HepG2 (cell line): ENCODE measurements around the gene ACTN1. TPM values are rescaled to one million over a fixed set of nuclear protein-coding genes. Genes with fewer than 3 reads are reported as not detected.
A peak's percentile ranks its signal among the peaks of the same experiment; 100 is the strongest.

Experiments used
- CCDC6 ChIP-seq: sonication (generic); formaldehyde crosslinking; IDR thresholded peaks from 2 replicates; pipeline ENCODE4 v1.8.1; 2022; ENCODE audit warnings: mild to moderate bottlenecking, missing genetic modification reagents, moderate library complexity
- GZF1 ChIP-seq: sonication (generic); formaldehyde crosslinking; IDR thresholded peaks from 2 replicates; pipeline ENCODE4 v1.5.1; 2020; ENCODE audit warnings: mild to moderate bottlenecking, missing genetic modification reagents
- HNF4G ChIP-seq, 2 experiments: sonication (generic) in 1 of 2; formaldehyde crosslinking in 1 of 2; IDR thresholded peaks; 2 replicates each; pipeline versions ENCODE4 v1.4.0 to v1.6.1; 2011 to 2020; ENCODE audit warnings: borderline replicate concordance in 2 of 2, low read depth in 2 of 2, mild to moderate bottlenecking in 2 of 2, low read length in 1 of 2, missing genetic modification reagents in 1 of 2, moderate library complexity in 1 of 2
- JUNB ChIP-seq: sonication (generic); formaldehyde crosslinking; IDR thresholded peaks from 2 replicates; pipeline ENCODE4 v1.8.0; 2022; ENCODE audit warnings: missing genetic modification reagents, mild to moderate bottlenecking, borderline replicate concordance
- MEIS1 ChIP-seq: sonication (generic); formaldehyde crosslinking; IDR thresholded peaks from 2 replicates; pipeline ENCODE4 v1.9.0; 2021; ENCODE audit warnings: mild to moderate bottlenecking, missing genetic modification reagents, moderate library complexity, borderline replicate concordance
- SRSF1 ChIP-seq: fragments of 200-400 bp; formaldehyde crosslinking; optimal IDR thresholded peaks from 2 replicates; pipeline ENCODE3; 2017; ENCODE audit warnings: mild to moderate bottlenecking, low read depth, low read length, moderate library complexity
- TEAD2 ChIP-seq: sonication (generic); formaldehyde crosslinking; IDR thresholded peaks from 2 replicates; pipeline ENCODE4 v1.9.0; 2021; ENCODE audit warnings: missing genetic modification reagents
- TMF1 ChIP-seq: sonication (generic); formaldehyde crosslinking; IDR thresholded peaks from 2 replicates; pipeline ENCODE4 v1.8.1; 2022; ENCODE audit warnings: low read depth, missing genetic modification reagents
- ZNF260 ChIP-seq: sonication (generic); formaldehyde crosslinking; IDR thresholded peaks from 2 replicates; pipeline ENCODE4 v1.4.0; 2020; ENCODE audit warnings: missing genetic modification reagents, low read depth, mild to moderate bottlenecking, borderline replicate concordance
- ZNF496 ChIP-seq: sonication (generic); formaldehyde crosslinking; IDR thresholded peaks from 2 replicates; pipeline ENCODE4 v1.8.1; 2023; ENCODE audit warnings: mild to moderate bottlenecking, moderate library complexity, missing genetic modification reagents; ENCODE audit not compliant: insufficient replicate concordance
- ZNF709 ChIP-seq: sonication (generic); formaldehyde crosslinking; IDR thresholded peaks from 2 replicates; pipeline ENCODE4 v1.5.0; 2020; ENCODE audit warnings: mild to moderate bottlenecking, missing genetic modification reagents
- polyA plus RNA-seq, 8 experiments: library from polyadenylated mRNA; depleted of rRNA in 3 of 8; stranded (reverse) in 7 of 8; unstranded in 1 of 8; fragments of >200 nt; fragmentation: Illumina TruSeq in 4 of 8; extraction: Trizol in 4 of 8; gene quantifications; 2 replicates each; pipeline versions ENCODE4 v1.2.1 to v1.2.3, GENCODE V29; 2011 to 2016; ENCODE audit warnings: low read depth in 4 of 8, missing spikeins in 1 of 8, mixed read lengths in 1 of 8; ENCODE audit not compliant: insufficient read depth in 1 of 8
- total RNA-seq, 5 experiments: library from RNA; depleted of rRNA; stranded (reverse); fragments of >200 nt; fragmentation: Illumina TruSeq; extraction: Trizol; gene quantifications; 2 replicates each; pipeline ENCODE4 v1.2.3, GENCODE V29; 2016; ENCODE audit warnings: low read depth in 1 of 5
- TF ChIP-seq, protein P1 (sequence below): sonication (generic); formaldehyde crosslinking; IDR thresholded peaks from 2 replicates; pipeline ENCODE4 v1.4.0; 2020; ENCODE audit warnings: low read depth, mild to moderate bottlenecking, missing genetic modification reagents
- TF ChIP-seq, protein P2 (sequence below): sonication (generic); formaldehyde crosslinking; IDR thresholded peaks from 2 replicates; pipeline ENCODE4 v1.4.0; 2020; ENCODE audit warnings: missing genetic modification reagents
- TF ChIP-seq, protein P3 (sequence below): sonication (generic); formaldehyde crosslinking; IDR thresholded peaks from 2 replicates; pipeline ENCODE4 v1.4.0; 2020; ENCODE audit warnings: missing genetic modification reagents
- TF ChIP-seq, protein P4 (sequence below): sonication (generic); formaldehyde crosslinking; IDR thresholded peaks from 2 replicates; pipeline ENCODE4 v1.4.0; 2020; ENCODE audit warnings: missing genetic modification reagents

The ACTN1 gene
- total and polyA plus RNA-seq, 2 of the 13 experiments (the other 11 are each of a cell fraction or from before 2014, with no cell fraction given), result 58.6 to 162 TPM

DNA sequence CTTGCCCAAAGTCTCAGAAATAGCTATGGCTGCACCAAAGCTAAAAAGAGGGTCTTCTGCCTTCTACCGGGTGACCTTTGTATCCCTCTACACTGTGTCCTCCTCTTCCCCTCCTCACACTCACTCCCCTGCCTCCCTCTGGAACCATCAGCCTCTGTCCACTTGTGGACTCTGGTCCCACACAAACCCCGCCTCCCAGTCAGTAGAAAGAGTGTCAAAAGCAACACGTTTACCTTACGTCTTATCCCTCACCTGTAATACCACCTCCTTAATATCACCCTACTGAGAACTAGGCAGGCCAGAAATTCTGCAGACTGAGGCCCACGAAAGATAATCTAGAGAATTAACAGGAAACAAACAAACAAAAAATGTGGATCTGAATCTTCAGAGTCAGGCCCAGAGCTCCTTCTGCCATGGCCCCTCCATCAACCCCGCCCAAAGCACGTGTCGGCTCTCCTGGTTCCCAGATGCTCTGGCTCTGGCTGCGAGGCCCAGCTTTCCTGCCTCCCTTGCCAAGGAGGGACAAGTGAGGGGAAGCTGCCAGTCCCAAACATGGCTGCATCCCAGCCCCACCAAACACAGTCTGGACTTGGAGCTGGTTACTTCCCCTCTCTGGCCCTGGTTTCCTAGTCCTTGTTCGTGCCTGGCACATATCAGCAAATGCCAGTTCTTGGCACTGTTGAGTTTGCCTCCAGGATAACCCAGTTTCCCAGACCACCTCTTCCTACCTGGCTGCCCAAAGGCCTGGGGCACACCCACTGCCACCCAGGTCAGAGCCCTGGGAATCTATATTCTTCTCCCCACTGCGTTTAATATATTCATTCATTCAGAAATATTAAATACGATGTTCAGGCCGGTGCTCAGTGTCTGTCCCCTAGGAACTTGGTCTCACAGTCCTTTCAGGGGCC is 2.7 kb downstream of the ACTN1 start (continued):
- TF ChIP-seq TMF1, result peak; percentile 79; the same call in 1 of the 2 replicates
- TF ChIP-seq JUNB (CRISPR knock-in tag), result 0 out of 2 replicates have a peak, but pooled peaks have one; percentile 45
- TF ChIP-seq, protein P1, sequence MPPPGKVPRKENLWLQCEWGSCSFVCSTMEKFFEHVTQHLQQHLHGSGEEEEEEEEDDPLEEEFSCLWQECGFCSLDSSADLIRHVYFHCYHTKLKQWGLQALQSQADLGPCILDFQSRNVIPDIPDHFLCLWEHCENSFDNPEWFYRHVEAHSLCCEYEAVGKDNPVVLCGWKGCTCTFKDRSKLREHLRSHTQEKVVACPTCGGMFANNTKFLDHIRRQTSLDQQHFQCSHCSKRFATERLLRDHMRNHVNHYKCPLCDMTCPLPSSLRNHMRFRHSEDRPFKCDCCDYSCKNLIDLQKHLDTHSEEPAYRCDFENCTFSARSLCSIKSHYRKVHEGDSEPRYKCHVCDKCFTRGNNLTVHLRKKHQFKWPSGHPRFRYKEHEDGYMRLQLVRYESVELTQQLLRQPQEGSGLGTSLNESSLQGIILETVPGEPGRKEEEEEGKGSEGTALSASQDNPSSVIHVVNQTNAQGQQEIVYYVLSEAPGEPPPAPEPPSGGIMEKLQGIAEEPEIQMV (CRISPR knock-in tag), result 0 out of 2 replicates have a peak, but pooled peaks have one; percentile 37
- TF ChIP-seq CCDC6, result peak; percentile 72
- TF ChIP-seq ZNF709, result peak; percentile 66; the same call in 1 of the 2 replicates
- no peak for TF ChIP-seq ZNF260 (CRISPR knock-in tag)
- peak; percentile 85 for TF ChIP-seq MEIS1
- TF ChIP-seq, protein P2, sequence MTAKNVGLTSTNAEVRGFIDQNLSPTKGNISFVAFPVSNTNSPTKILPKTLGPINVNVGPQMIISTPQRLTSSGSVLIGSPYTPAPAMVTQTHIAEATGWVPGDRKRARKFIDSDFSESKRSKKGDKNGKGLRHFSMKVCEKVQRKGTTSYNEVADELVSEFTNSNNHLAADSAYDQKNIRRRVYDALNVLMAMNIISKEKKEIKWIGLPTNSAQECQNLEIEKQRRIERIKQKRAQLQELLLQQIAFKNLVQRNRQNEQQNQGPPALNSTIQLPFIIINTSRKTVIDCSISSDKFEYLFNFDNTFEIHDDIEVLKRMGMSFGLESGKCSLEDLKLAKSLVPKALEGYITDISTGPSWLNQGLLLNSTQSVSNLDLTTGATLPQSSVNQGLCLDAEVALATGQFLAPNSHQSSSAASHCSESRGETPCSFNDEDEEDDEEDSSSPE (CRISPR knock-in tag), result peak; percentile 87
- no peak for TF ChIP-seq SRSF1
- no peak for TF ChIP-seq TEAD2 (CRISPR knock-in tag)
- TF ChIP-seq, protein P3, sequence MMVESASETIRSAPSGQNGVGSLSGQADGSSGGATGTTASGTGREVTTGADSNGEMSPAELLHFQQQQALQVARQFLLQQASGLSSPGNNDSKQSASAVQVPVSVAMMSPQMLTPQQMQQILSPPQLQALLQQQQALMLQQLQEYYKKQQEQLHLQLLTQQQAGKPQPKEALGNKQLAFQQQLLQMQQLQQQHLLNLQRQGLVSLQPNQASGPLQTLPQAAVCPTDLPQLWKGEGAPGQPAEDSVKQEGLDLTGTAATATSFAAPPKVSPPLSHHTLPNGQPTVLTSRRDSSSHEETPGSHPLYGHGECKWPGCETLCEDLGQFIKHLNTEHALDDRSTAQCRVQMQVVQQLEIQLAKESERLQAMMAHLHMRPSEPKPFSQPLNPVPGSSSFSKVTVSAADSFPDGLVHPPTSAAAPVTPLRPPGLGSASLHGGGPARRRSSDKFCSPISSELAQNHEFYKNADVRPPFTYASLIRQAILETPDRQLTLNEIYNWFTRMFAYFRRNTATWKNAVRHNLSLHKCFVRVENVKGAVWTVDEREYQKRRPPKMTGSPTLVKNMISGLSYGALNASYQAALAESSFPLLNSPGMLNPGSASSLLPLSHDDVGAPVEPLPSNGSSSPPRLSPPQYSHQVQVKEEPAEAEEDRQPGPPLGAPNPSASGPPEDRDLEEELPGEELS, result peak; percentile 42
- TF ChIP-seq ZNF496, result no peak
- TF ChIP-seq, protein P4, sequence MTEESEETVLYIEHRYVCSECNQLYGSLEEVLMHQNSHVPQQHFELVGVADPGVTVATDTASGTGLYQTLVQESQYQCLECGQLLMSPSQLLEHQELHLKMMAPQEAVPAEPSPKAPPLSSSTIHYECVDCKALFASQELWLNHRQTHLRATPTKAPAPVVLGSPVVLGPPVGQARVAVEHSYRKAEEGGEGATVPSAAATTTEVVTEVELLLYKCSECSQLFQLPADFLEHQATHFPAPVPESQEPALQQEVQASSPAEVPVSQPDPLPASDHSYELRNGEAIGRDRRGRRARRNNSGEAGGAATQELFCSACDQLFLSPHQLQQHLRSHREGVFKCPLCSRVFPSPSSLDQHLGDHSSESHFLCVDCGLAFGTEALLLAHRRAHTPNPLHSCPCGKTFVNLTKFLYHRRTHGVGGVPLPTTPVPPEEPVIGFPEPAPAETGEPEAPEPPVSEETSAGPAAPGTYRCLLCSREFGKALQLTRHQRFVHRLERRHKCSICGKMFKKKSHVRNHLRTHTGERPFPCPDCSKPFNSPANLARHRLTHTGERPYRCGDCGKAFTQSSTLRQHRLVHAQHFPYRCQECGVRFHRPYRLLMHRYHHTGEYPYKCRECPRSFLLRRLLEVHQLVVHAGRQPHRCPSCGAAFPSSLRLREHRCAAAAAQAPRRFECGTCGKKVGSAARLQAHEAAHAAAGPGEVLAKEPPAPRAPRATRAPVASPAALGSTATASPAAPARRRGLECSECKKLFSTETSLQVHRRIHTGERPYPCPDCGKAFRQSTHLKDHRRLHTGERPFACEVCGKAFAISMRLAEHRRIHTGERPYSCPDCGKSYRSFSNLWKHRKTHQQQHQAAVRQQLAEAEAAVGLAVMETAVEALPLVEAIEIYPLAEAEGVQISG (CRISPR knock-in tag), result no peak
- TF ChIP-seq HNF4G (IDR thresholded peaks at IDR 0.05; ENCODE audit: borderline replicate concordance, low read depth, low read length), result peak; percentile 87
- peak; percentile 88 for TF ChIP-seq HNF4G (CRISPR knock-in tag; IDR thresholded peaks at IDR 0.05; ENCODE audit: borderline replicate concordance, low read depth)
- TF ChIP-seq GZF1 (CRISPR knock-in tag), result 0 out of 2 replicates have a peak, but pooled peaks have one; percentile 59
